ENCODE data around the gene HOXA7. TPM values are rescaled to one million over a fixed set of nuclear protein-coding genes. Genes with fewer than 3 reads are reported as not detected.

HOXA7 gene
- total RNA-seq, 1 donor from 2014 or later, result not detected

- intact Hi-C loops (cut with DNase I), result no loop called here
- peak; percentile 73 for DNase-seq (ENCODE audit: low spot score)
These were observed 28.0 kb upstream of the HOXA7 start for GRCh38 chr7:27184337-27185012.

- DNase-seq (ENCODE audit: low spot score), result peak; percentile 26
- intact Hi-C loops (cut with DNase I), result no loop called here
These were observed 27.3 kb upstream of the HOXA7 start for GRCh38 chr7:27183682-27184336.

DNA sequence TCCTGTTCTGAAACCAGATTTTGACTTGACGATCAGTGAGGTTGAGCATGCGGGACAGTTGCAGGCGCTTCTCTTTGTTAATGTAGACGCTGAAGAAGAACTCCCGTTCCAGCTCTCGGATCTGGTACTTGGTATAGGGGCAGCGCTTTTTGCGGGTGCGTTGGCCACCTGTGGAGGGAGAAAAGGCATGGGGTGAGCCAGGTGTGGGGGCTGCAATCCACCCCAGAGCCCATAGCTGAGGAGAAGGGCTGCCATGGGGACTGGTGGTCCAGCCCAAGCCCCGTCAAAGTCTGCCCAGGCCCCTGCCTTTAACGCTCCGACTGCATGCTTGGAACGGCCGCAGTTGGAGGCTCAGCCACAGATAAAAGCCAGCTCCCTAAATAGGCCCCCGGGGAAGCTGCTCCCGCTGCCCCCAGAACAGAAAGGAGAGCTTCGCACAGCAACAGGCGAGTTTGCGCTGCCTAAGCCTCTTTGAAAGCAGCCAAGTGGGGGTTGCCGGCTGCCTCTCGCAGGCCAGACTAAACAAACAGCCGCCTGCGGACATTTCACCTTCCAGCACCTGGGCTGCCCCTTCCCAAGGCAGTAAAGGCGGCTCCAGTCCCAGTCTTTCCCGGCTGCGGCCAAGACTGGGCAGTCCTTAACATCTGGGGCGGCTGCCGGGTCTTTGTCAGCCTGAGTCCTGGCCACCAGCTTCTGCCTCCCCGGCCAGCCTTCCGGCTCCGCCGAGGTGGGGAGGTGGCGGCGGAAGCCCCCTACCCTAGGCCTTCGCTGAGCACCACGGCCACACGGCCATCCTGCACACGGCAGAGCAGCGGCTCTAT, 26.6 kb upstream of the HOXA7 start:
- peak; percentile 51 for DNase-seq (ENCODE audit: low spot score)
- intact Hi-C loops (cut with DNase I), result no loop called here

DNA sequence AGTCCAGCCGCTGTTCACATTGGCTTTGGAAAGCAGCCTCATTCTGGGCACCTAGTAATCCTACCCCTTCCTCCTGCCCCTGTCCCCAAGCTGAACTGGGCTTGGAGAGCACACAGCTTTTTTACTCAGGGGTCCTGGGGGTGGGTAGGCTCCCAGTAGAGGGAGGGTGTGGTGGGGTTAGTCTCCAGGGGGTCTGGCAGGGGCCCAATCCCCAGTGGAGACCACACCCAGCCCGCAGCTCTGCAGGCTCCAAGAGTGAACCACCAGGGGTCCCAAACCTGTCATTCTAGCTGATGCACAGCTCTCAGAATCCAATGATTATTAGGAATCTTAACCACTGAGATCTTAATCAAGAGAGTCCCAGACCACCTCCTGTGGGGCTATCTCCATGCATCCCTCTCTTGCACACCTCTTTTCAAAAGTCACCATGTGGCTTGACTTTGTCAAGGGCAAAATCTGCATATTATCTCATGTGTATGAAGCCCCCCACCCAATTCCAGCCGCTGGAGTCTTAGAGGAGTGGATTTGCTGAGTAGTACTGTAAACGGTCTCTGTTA, 25.9 kb upstream of the HOXA7 start:
- DNase-seq (ENCODE audit: low spot score), result peak; percentile 55
- intact Hi-C loops (cut with DNase I), result no loop called here

DNA sequence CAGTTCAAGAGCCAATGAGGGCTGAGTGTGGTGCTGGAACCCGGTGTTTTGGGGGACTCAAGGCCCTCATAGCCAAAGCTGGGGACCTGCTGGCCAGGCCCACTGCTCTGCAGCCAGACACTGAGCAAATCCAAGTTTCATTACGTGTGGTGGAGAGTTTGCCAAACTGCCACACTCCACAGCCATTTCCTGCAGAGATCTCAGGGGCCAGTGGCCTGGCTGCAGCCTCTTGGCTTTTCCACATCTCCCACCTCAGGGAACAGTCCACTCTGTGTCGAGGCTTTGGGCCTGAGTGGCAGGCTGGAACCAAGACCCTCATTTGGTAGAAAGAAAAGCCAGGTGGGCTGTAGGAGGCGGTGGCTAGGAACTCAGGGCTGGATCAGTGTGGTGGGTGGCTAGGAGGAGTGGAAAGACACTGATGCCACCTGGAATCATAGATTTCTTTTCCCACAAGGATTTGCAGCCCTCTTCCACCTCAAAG, 25.4 kb upstream of the HOXA7 start:
- DNase-seq (ENCODE audit: low spot score), result no peak
- intact Hi-C loops (cut with DNase I), result no loop called here

GRCh38 chr7:27180431-27181420, 24.3 kb upstream of the HOXA7 start:
- peak; percentile 62 for DNase-seq (ENCODE audit: low spot score)
- intact Hi-C loops (cut with DNase I), result no loop called here

- intact Hi-C loops (cut with DNase I), result no loop called here
- DNase-seq (ENCODE audit: low spot score), result peak; percentile 75
These were observed 23.3 kb upstream of the HOXA7 start for GRCh38 chr7:27179503-27180430.

- intact Hi-C loops (cut with DNase I), result no loop called here
- DNase-seq (ENCODE audit: low spot score), result no peak
These were observed 22.6 kb upstream of the HOXA7 start for GRCh38 chr7:27179030-27179429.

DNA sequence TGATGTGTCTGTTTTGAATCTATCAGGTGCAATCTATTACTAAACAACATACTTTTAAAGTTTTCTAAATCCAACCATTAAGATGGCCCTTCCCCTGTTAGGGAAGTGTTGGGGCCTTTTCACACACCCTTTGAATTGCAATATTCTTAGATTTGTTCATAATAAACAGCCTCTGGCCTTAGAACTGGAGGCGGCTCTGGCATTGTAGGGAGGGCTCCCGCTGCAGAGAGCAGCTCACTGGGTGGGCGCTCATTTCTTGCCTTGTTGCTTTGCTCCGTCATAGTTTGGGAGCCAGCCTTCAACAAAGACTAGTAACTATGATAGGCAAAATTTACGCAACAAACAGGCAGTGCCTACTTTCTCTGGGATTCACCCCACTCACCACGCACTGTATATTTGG, 21.9 kb upstream of the HOXA7 start:
- DNase-seq (ENCODE audit: low spot score), result no peak
- intact Hi-C loops (cut with DNase I), result no loop called here

DNA sequence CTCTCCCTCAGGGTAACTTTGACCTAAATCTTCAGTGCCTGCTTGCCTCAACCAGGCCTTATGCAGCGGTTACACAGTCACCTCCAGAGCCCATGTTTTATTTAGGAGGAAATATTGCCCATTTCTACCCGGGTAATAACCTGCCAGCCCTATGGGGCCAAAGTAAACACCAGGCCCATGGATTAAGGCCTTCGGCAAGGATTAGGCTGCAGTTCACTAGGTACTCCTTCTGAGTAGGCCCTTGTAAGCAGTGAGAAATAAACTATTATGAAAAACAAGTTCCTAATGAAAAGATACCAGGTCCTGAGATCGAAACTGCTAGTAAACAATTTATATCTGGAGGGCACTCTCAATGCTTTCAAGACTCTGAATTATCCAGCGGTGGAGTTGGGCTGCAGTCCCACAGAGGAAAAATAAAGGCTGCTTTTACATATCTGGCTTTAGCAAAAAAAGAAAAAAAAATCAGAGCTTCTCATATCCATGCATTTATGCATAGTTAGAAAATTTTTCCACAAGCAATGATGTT, 21.4 kb upstream of the HOXA7 start:
- DNase-seq (ENCODE audit: low spot score), result no peak
- intact Hi-C loops (cut with DNase I), result no loop called here

- peak; percentile 62 for DNase-seq (ENCODE audit: low spot score)
- intact Hi-C loops (cut with DNase I), result no loop called here
These were observed 20.7 kb upstream of the HOXA7 start for GRCh38 chr7:27176962-27177794.

GRCh38 chr7:27176524-27176845, 20.0 kb upstream of the HOXA7 start:
- intact Hi-C loops (cut with DNase I), result no loop called here
- peak; percentile 63 for DNase-seq (ENCODE audit: low spot score)

DNA sequence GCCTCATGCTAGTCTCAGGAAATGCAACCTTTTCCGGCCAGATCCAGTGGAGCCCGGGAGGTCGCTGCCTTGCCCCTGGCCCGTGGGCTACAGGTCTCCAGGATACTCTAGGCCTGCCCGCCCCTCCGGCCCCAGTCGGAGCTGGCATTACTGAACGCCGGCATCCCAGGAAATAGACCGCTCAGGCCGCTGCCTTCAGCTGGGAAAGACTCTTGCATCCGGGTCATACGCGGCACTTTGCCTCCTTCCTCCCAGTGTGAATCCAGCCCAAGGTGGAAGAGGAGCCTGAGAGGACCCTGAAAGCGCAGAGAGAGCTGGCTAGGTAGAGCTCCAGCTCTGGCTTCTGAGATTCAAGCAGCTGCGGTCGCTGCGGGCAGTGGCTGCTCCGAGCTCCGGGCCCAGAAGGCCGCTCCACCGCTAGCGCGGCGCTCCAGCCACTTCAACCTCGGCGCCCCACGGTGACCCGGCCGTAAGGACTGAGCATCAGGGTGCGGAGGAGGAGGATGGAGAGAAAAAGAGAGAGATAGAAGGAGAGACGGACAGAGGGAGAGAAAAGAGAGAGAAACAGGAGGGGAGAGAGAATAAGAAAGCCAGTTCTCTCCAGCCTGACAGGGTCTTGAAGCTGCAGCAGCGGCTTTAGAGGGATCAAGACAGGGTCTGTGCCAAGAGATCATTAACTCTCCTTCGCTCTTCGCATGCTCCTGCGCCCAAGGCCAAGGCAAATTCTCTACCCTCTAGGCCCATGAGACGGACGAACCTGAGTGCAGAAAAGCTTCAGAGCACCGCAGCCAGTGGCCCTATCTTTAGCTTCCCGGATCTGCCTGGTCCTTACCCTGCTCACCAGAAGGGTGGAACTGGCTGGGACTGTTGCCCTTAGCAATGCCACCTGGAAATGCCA, 19.4 kb upstream of the HOXA7 start:
- peak; percentile 63 for DNase-seq (ENCODE audit: low spot score)
- intact Hi-C loops (cut with DNase I), result no loop called here

DNA sequence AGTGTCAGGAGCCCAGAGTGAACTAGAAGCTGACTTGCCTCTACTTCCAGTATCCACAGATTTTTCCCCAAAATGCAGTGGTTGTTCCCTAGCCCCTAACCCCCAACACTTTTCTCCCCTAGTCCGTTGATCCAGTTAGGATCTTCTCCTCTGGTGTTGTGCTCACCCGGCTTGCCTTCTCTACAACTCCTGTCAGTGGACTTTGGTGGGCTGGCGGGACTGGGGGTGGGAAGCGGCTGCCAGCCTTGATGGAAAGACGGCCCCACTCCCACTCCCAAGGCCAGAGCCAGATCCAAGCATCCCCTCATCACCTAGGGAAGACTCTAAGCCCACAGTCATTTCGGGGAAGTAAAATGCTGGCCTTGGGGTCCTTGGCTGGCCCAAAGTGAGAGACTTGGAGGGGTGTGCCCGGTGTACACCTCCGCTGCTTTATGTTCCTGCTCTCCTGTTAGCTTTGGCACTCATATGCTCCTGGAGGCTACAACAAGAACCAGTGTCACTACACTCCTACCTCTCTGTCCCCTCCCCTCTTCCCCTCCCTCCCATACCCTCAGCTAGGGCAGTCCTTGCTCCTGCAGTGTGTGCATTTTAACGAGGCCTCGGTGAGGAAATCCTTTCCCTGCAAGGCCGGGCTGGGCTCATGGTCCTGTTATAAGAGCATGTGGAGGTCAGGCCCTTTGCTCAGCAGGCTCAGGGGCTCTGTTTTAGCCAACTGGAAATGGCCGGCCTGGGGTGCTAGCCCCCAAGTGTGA, 18.6 kb upstream of the HOXA7 start:
- intact Hi-C loops (cut with DNase I), result no loop called here
- DNase-seq (ENCODE audit: low spot score), result peak; percentile 44
